ENCODE data around the gene BRPF3. TPM values are rescaled to one million over a fixed set of nuclear protein-coding genes. Genes with fewer than 3 reads are reported as not detected.

The BRPF3 gene
- total and polyA plus RNA-seq, 2 of the 13 experiments (the other 11 are each of a cell fraction or from before 2014, with no cell fraction given) = 12.3 to 22.9 TPM

GRCh38 chr6:36186199-36186598 is 10.3 kb upstream of the BRPF3 start (continued):
- TF ChIP-seq LCORL (IDR thresholded peaks at IDR 0.05) = no peak
- no peak for TF ChIP-seq LCORL (CRISPR knock-in tag; IDR thresholded peaks at IDR 0.05)
- TF ChIP-seq ETV5 (CRISPR knock-in tag; IDR thresholded peaks at IDR 0.05; ENCODE audit: borderline replicate concordance) = no peak
- TF ChIP-seq HNRNPL (IDR thresholded peaks at IDR 0.05; ENCODE audit: low read depth, low read length) = no peak
- TF ChIP-seq SSRP1 (CRISPR knock-in tag; IDR thresholded peaks at IDR 0.05) = no peak
- TF ChIP-seq, protein P1, sequence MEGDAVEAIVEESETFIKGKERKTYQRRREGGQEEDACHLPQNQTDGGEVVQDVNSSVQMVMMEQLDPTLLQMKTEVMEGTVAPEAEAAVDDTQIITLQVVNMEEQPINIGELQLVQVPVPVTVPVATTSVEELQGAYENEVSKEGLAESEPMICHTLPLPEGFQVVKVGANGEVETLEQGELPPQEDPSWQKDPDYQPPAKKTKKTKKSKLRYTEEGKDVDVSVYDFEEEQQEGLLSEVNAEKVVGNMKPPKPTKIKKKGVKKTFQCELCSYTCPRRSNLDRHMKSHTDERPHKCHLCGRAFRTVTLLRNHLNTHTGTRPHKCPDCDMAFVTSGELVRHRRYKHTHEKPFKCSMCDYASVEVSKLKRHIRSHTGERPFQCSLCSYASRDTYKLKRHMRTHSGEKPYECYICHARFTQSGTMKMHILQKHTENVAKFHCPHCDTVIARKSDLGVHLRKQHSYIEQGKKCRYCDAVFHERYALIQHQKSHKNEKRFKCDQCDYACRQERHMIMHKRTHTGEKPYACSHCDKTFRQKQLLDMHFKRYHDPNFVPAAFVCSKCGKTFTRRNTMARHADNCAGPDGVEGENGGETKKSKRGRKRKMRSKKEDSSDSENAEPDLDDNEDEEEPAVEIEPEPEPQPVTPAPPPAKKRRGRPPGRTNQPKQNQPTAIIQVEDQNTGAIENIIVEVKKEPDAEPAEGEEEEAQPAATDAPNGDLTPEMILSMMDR (CRISPR knock-in tag; IDR thresholded peaks at IDR 0.05) = no peak

DNA sequence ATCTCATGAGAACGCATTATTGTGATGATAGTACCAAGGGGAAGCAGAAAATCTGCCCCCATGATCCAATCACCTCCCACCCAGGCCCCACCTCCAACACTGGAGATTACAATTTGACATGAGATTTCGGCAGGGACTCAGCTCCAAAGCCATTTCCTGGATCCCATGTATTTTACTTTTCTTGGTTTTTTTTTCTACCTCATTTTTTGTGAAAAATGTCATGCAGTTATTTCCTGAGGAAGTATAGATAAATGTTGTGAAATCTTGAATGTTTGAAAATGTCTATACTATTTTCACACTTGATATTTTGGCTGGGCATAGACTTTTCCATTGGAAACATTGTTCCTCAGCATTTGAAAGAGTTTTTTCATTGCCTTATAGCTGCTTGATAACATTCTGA is 9.1 kb upstream of the BRPF3 start:
- ATAC-seq = no peak
- no peak overlapping the region for H3K9ac ChIP-seq (ENCODE audit: insufficient read depth, low read depth, low read length)
- H3K4me1 ChIP-seq (ENCODE audit: insufficient read depth, low read length) = no peaks in the 10 kb centered on the region
- H3K4me3 ChIP-seq (replicated peaks in 1 of 3; ENCODE audit: insufficient read depth in 1 of 3, low read depth in 2 of 3, low read length in 3 of 3) = no peak overlapping the region
- intact Hi-C loops (cut with micrococcal nuclease; ENCODE audit: unreplicated experiment) = no loop called here
- H4K20me1 ChIP-seq (ENCODE audit: insufficient read depth, low read length) = no peaks in the 10 kb centered on the region
- FAIRE-seq = no peak
- WGBS (ENCODE audit: low lambda C conversion rate) = 81% methylated on average over 2 of the region's 2 CpGs
- no peak overlapping the region for H3K4me2 ChIP-seq (ENCODE audit: low read depth, low read length)
- in situ Hi-C loops (cut with HindIII; ENCODE audit: extremely low pct_ligation_motif_present, low pct_unique_long_range_greater_than_20kb) = no loop called here
- H2AFZ ChIP-seq (ENCODE audit: low read length) = no peak overlapping the region
- no TSS peak for BruUV-seq (replicated peaks)
- no peak overlapping the region for H3K27ac ChIP-seq (ENCODE audit: extremely low read length, insufficient read depth, low read length)
- TF ChIP-seq ZSCAN25 (CRISPR knock-in tag; IDR thresholded peaks at IDR 0.05) = no peak
- TF ChIP-seq, protein P2, sequence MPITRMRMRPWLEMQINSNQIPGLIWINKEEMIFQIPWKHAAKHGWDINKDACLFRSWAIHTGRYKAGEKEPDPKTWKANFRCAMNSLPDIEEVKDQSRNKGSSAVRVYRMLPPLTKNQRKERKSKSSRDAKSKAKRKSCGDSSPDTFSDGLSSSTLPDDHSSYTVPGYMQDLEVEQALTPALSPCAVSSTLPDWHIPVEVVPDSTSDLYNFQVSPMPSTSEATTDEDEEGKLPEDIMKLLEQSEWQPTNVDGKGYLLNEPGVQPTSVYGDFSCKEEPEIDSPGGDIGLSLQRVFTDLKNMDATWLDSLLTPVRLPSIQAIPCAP (CRISPR knock-in tag; IDR thresholded peaks at IDR 0.05; ENCODE audit: low read depth) = no peak
- TF ChIP-seq ZEB1 (IDR thresholded peaks at IDR 0.05; ENCODE audit: insufficient replicate concordance, low read depth) = no peak
- TF ChIP-seq HDAC2 (CRISPR knock-in tag; IDR thresholded peaks at IDR 0.05) = no peak
- TF ChIP-seq ZMAT5 (CRISPR knock-in tag; IDR thresholded peaks at IDR 0.05; ENCODE audit: borderline replicate concordance, low read depth) = no peak
- TF ChIP-seq RBAK (CRISPR knock-in tag; IDR thresholded peaks at IDR 0.05) = no peak
- TF ChIP-seq AGO1 (IDR thresholded peaks at IDR 0.05; ENCODE audit: low read depth, low read length, poor library complexity, severe bottlenecking) = no peak
- TF ChIP-seq FOXM1 (CRISPR knock-in tag; IDR thresholded peaks at IDR 0.05) = no peak
- no peak for TF ChIP-seq MEIS2 (CRISPR knock-in tag; IDR thresholded peaks at IDR 0.05)
- H3K9me3 ChIP-seq (ENCODE audit: low read length) = no peaks in the 10 kb centered on the region
- no peaks in the 10 kb centered on the region for H3K79me2 ChIP-seq (ENCODE audit: insufficient read depth, low read length)
- H3K36me3 ChIP-seq (replicated peaks in 1 of 2; ENCODE audit: control insufficient read depth in 1 of 2, insufficient read depth in 2 of 2, low read length in 2 of 2) = no peaks in the 10 kb centered on the region
- POLR2A ChIA-PET = no interaction called here
- CTCF ChIA-PET (ENCODE audit: low intra/inter-chr PET ratio, low total read pairs) = no interaction called here
- no peak for DNase-seq (ENCODE audit: low spot score)
- no peaks in the 10 kb centered on the region for H3K27me3 ChIP-seq (ENCODE audit: control insufficient read depth in 1 of 2, insufficient read depth in 2 of 2, low read length in 2 of 2)

All from HepG2 (cell line).